GM23338 (cell line): ENCODE data around the gene CYP4F3. TPM values are rescaled to one million over a fixed set of nuclear protein-coding genes. Genes with fewer than 3 reads are reported as not detected.

Experiments used
- ATAC-seq: fragments of 200-7000 bp; cut with Tn5 transposase; 3 replicates; pipeline ENCODE4 v1.9.1; 2020
- DNase-seq: peaks from one replicate; pipeline ENCODE4 v3.0.0-alpha.2; 2015; ENCODE audit warnings: low spot score
- H2AFZ ChIP-seq: fragments of 200-600 bp; sonication (generic); 2 replicates; pipeline ENCODE4 v1.8.0; 2016; ENCODE audit warnings: antibody characterized with exemption, mild to moderate bottlenecking, moderate library complexity
- H3F3A ChIP-seq: fragments of 200-600 bp; sonication (generic); replicated peaks from 2 replicates; pipeline ENCODE4 v1.8.0; 2017; ENCODE audit warnings: antibody characterized with exemption, mixed run types, low read depth
- H3K27ac ChIP-seq: fragments of 200-600 bp; sonication (generic); 2 replicates; pipeline ENCODE4 v1.6.1; 2016; ENCODE audit warnings: low read depth
- H3K27me3 ChIP-seq: fragments of 200-600 bp; sonication (generic); 2 replicates; pipeline ENCODE4 v1.8.0; 2016; ENCODE audit warnings: mild to moderate bottlenecking, mixed run types, moderate library complexity; ENCODE audit not compliant: insufficient read depth
- H3K36me3 ChIP-seq: fragments of 200-600 bp; sonication (generic); 2 replicates; pipeline ENCODE4 v1.8.0; 2016; ENCODE audit warnings: mild to moderate bottlenecking; ENCODE audit not compliant: insufficient read depth
- H3K4me1 ChIP-seq: fragments of 200-600 bp; sonication (generic); 2 replicates; pipeline ENCODE4 v1.8.0; 2016; ENCODE audit warnings: mild to moderate bottlenecking, moderate library complexity; ENCODE audit not compliant: insufficient read depth
- H3K4me2 ChIP-seq: fragments of 200-600 bp; sonication (generic); 2 replicates; pipeline ENCODE4 v1.7.1; 2017; ENCODE audit warnings: mixed run types
- H3K4me3 ChIP-seq: fragments of 200-600 bp; sonication (generic); 2 replicates; pipeline ENCODE4 v1.6.1; 2016; ENCODE audit warnings: mixed run types
- H3K79me2 ChIP-seq: fragments of 200-600 bp; sonication (generic); replicated peaks from 2 replicates; pipeline ENCODE4 v1.8.0; 2017; ENCODE audit warnings: mild to moderate bottlenecking; ENCODE audit not compliant: insufficient read depth
- H3K9me2 ChIP-seq: fragments of 200-600 bp; sonication (generic); 2 replicates; pipeline ENCODE4 v1.8.0; 2017; ENCODE audit not compliant: insufficient read depth
- H4K20me1 ChIP-seq: fragments of 200-600 bp; sonication (generic); replicated peaks from 2 replicates; pipeline ENCODE4 v1.8.0; 2017; ENCODE audit warnings: mild to moderate bottlenecking; ENCODE audit not compliant: insufficient read depth
- H3K27ac Mint-ChIP-seq: 2 replicates; pipeline ENCODE4 v1.8.0; 2020; ENCODE audit warnings: inconsistent platforms, mild to moderate bottlenecking, moderate library complexity, mixed read lengths
- H3K27me3 Mint-ChIP-seq: 3 replicates; pipeline ENCODE4 v1.8.0; 2022; ENCODE audit warnings: low read depth, mild to moderate bottlenecking, moderate library complexity, mixed read lengths, inconsistent platforms; ENCODE audit not compliant: insufficient read depth, poor library complexity
- H3K36me3 Mint-ChIP-seq: 3 replicates; pipeline ENCODE4 v1.8.0; 2021; ENCODE audit warnings: low read depth, mild to moderate bottlenecking, inconsistent platforms, moderate library complexity, mixed read lengths
- H3K4me1 Mint-ChIP-seq: 3 replicates; pipeline ENCODE4 v1.8.0; 2020; ENCODE audit warnings: mild to moderate bottlenecking, inconsistent platforms, mixed read lengths
- H3K4me3 Mint-ChIP-seq: 3 replicates; pipeline ENCODE4 v1.8.0; 2021; ENCODE audit warnings: moderate library complexity, mild to moderate bottlenecking, inconsistent platforms, mixed read lengths
- H3K9me3 Mint-ChIP-seq: 3 replicates; pipeline ENCODE4 v1.8.0; 2020; ENCODE audit warnings: moderate library complexity, mild to moderate bottlenecking, inconsistent platforms, mixed read lengths
- EZH2 ChIP-seq: fragments of 200-600 bp; sonication (generic); IDR thresholded peaks from one replicate; pipeline ENCODE4 v1.8.0; 2017; ENCODE audit warnings: antibody characterized with exemption, mild to moderate bottlenecking, low read depth; ENCODE audit not compliant: unreplicated experiment
- JUNB ChIP-seq: IDR thresholded peaks from one replicate; pipeline ENCODE4 v1.6.1; 2016; ENCODE audit warnings: antibody characterized with exemption; ENCODE audit not compliant: unreplicated experiment
- ZNF331 ChIP-seq: fragments of 250-450 bp; sonication (Bioruptor Pico); IDR thresholded peaks from 2 replicates; pipeline ENCODE4 v1.5.0; 2020; ENCODE audit warnings: low read depth, mild to moderate bottlenecking, moderate library complexity
- polyA plus RNA-seq: library from polyadenylated mRNA; unstranded; fragments of >200 nt; fragmentation: Nextera tagmentation; extraction: Ambion mirVana; gene quantifications from 2 replicates; pipeline ENCODE4 v1.2.1, GENCODE V29; 2016
- total RNA-seq: library from RNA; depleted of rRNA; stranded (reverse); fragments of >200 nt; shearing (Covaris generic); gene quantifications from 2 replicates; pipeline ENCODE4 v1.2.3, GENCODE V29; 2014
- TF ChIP-seq, protein P1 (sequence below): fragments of 250-450 bp; sonication (Bioruptor Pico); IDR thresholded peaks from 2 replicates; pipeline ENCODE4 v1.5.0; 2020; ENCODE audit warnings: mild to moderate bottlenecking, moderate library complexity

Gene CYP4F3
- total and polyA plus RNA-seq, 2 experiments from 2014 or later = not detected

DNA sequence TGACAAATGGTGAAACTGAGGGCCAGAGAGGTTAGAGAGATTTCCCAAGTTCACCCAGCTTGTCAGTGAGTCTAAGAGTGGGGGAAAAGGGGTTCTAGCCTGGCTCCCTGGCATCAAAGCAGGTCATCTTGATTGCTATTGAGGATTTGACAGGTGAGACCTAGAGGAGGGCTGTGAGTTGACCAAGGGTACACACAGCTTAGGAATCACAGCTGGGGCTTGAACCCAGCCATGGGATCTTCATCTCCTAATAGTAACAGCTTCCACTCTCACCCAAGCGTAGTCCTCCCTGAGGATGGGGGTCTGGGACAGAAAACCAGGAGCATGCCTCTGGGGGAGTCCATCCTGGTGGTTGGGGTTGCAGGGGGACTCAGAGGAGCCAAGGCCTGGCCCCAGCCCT is 18.9 kb upstream of the CYP4F3 start (continued):
- TF ChIP-seq EZH2 (no peak), ZNF331 (CRISPR knock-in tag) (no peak), JUNB (no peak)

DNA sequence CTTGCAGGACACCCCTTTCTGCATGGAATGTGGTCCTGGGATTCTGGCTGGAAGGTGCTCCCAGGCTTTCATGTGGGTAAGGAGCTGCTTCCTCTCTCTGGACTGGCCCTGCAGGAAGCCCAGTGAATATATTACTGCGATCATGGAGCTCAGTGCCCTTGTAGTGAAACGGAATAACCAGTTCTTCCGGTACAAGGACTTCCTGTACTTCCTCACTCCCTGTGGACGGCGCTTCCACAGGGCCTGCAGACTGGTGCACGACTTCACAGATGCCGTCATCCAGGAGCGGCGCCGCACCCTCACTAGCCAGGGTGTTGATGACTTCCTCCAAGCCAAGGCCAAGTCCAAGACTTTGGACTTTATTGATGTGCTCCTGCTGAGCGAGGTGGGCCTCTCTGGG is 17.7 kb upstream of the CYP4F3 start:
- Mint-ChIP-seq H3K9me3 (peaks cover 86% of the 10 kb centered on the region), H3K27ac (no peak overlapping the region), H3K4me3 (no peak overlapping the region), H3K27me3 (peaks cover 11% of the 10 kb centered on the region), H3K4me1 (no peaks in the 10 kb centered on the region), H3K36me3 (peaks cover 31% of the 10 kb centered on the region)
- Histone ChIP-seq H3K4me3 (no peak overlapping the region), H4K20me1 (no peaks in the 10 kb centered on the region), H3K9me2 (no peaks in the 10 kb centered on the region), H3K27me3 (no peaks in the 10 kb centered on the region), H3K27ac (no peak overlapping the region), H3F3A (no peaks in the 10 kb centered on the region), H3K4me1 (no peaks in the 10 kb centered on the region), H2AFZ (no peak overlapping the region), H3K36me3 (no peaks in the 10 kb centered on the region), H3K4me2 (no peak overlapping the region), H3K79me2 (no peaks in the 10 kb centered on the region)
- TF ChIP-seq, protein P1, sequence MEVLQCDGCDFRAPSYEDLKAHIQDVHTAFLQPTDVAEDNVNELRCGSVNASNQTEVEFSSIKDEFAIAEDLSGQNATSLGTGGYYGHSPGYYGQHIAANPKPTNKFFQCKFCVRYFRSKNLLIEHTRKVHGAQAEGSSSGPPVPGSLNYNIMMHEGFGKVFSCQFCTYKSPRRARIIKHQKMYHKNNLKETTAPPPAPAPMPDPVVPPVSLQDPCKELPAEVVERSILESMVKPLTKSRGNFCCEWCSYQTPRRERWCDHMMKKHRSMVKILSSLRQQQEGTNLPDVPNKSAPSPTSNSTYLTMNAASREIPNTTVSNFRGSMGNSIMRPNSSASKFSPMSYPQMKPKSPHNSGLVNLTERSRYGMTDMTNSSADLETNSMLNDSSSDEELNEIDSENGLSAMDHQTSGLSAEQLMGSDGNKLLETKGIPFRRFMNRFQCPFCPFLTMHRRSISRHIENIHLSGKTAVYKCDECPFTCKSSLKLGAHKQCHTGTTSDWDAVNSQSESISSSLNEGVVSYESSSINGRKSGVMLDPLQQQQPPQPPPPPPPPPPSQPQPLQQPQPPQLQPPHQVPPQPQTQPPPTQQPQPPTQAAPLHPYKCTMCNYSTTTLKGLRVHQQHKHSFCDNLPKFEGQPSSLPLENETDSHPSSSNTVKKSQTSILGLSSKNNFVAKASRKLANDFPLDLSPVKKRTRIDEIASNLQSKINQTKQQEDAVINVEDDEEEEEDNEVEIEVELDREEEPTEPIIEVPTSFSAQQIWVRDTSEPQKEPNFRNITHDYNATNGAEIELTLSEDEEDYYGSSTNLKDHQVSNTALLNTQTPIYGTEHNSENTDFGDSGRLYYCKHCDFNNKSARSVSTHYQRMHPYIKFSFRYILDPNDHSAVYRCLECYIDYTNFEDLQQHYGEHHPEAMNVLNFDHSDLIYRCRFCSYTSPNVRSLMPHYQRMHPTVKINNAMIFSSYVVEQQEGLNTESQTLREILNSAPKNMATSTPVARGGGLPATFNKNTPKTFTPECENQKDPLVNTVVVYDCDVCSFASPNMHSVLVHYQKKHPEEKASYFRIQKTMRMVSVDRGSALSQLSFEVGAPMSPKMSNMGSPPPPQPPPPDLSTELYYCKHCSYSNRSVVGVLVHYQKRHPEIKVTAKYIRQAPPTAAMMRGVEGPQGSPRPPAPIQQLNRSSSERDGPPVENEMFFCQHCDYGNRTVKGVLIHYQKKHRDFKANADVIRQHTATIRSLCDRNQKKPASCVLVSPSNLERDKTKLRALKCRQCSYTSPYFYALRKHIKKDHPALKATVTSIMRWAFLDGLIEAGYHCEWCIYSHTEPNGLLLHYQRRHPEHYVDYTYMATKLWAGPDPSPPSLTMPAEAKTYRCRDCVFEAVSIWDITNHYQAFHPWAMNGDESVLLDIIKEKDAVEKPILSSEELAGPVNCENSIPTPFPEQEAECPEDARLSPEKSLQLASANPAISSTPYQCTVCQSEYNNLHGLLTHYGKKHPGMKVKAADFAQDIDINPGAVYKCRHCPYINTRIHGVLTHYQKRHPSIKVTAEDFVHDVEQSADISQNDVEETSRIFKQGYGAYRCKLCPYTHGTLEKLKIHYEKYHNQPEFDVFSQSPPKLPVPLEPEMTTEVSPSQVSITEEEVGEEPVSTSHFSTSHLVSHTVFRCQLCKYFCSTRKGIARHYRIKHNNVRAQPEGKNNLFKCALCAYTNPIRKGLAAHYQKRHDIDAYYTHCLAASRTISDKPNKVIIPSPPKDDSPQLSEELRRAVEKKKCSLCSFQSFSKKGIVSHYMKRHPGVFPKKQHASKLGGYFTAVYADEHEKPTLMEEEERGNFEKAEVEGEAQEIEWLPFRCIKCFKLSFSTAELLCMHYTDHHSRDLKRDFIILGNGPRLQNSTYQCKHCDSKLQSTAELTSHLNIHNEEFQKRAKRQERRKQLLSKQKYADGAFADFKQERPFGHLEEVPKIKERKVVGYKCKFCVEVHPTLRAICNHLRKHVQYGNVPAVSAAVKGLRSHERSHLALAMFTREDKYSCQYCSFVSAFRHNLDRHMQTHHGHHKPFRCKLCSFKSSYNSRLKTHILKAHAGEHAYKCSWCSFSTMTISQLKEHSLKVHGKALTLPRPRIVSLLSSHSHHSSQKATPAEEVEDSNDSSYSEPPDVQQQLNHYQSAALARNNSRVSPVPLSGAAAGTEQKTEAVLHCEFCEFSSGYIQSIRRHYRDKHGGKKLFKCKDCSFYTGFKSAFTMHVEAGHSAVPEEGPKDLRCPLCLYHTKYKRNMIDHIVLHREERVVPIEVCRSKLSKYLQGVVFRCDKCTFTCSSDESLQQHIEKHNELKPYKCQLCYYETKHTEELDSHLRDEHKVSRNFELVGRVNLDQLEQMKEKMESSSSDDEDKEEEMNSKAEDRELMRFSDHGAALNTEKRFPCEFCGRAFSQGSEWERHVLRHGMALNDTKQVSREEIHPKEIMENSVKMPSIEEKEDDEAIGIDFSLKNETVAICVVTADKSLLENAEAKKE = no peak
- no peak for TF ChIP-seq EZH2
- ATAC-seq (no peak), DNase-seq (no peak)
